SK-N-SH treated with all-trans-retinoic acid at 6 μM for 48 hours (cell line): ENCODE results near the gene PLAGL2.

Source experiments
- ATAC-seq: fragments of 200-7000 bp; cut with Tn5 transposase; 3 replicates; pipeline ENCODE4 v1.9.1; 2020; ENCODE audit warnings: mild to moderate bottlenecking, moderate library complexity
- ARNTL ChIP-seq: fragments of 450-650 bp; formaldehyde crosslinking; IDR thresholded peaks from 2 replicates; pipeline ENCODE4 v1.5.0; 2020; ENCODE audit warnings: low read depth, mild to moderate bottlenecking, moderate library complexity, borderline replicate concordance
- BACH2 ChIP-seq: fragments of 250-450 bp; sonication (Bioruptor Pico); IDR thresholded peaks from 2 replicates; pipeline ENCODE4 v1.9.0; 2021; ENCODE audit warnings: mild to moderate bottlenecking, borderline replicate concordance
- CREB5 ChIP-seq: fragments of 250-450 bp; sonication (Bioruptor Pico); IDR thresholded peaks from 2 replicates; pipeline ENCODE4 v1.5.1; 2020; ENCODE audit warnings: low read depth, mild to moderate bottlenecking, moderate library complexity
- CSDC2 ChIP-seq: fragments of 250-450 bp; sonication (Bioruptor Pico); IDR thresholded peaks from 2 replicates; pipeline ENCODE4 v1.5.0; 2020; ENCODE audit warnings: mild to moderate bottlenecking, moderate library complexity
- ESRRG ChIP-seq: fragments of 250-450 bp; sonication (Bioruptor Pico); IDR thresholded peaks from 2 replicates; pipeline ENCODE4 v1.6.1; 2021; ENCODE audit warnings: mild to moderate bottlenecking
- GLIS3 ChIP-seq: fragments of 250-450 bp; sonication (Bioruptor Pico); IDR thresholded peaks from 2 replicates; pipeline ENCODE4 v1.5.0; 2020; ENCODE audit warnings: mild to moderate bottlenecking, moderate library complexity
- ISL1 ChIP-seq: fragments of 250-450 bp; sonication (Bioruptor Pico); IDR thresholded peaks from 2 replicates; pipeline ENCODE4 v2.1.2; 2022; ENCODE audit warnings: mild to moderate bottlenecking, moderate library complexity
- OSR1 ChIP-seq: fragments of 250-450 bp; sonication (Bioruptor Pico); IDR thresholded peaks from 2 replicates; pipeline ENCODE4 v1.8.0; 2022; ENCODE audit warnings: moderate library complexity, mild to moderate bottlenecking, inconsistent platforms
- PATZ1 ChIP-seq: fragments of 250-450 bp; sonication (Bioruptor Pico); IDR thresholded peaks from 2 replicates; pipeline ENCODE4 v1.8.0; 2020; ENCODE audit warnings: mild to moderate bottlenecking, moderate library complexity, borderline replicate concordance
- POU6F1 ChIP-seq: fragments of 250-450 bp; sonication (Bioruptor Pico); IDR thresholded peaks from 2 replicates; pipeline ENCODE4 v1.8.0; 2021; ENCODE audit warnings: low read depth, mild to moderate bottlenecking, moderate library complexity, borderline replicate concordance
- PPARA ChIP-seq: fragments of 250-450 bp; sonication (Bioruptor Pico); IDR thresholded peaks from 2 replicates; pipeline ENCODE4 v1.5.0; 2020; ENCODE audit warnings: mild to moderate bottlenecking, borderline replicate concordance
- RARB ChIP-seq: fragments of 250-450 bp; sonication (Bioruptor Pico); IDR thresholded peaks from 2 replicates; pipeline ENCODE4 v1.8.0; 2021; ENCODE audit warnings: mild to moderate bottlenecking, moderate library complexity
- SNAI2 ChIP-seq: fragments of 250-450 bp; sonication (Bioruptor Pico); IDR thresholded peaks from 2 replicates; pipeline ENCODE4 v1.5.0; 2020; ENCODE audit warnings: mild to moderate bottlenecking, moderate library complexity
- TCF4 ChIP-seq: fragments of 250-450 bp; sonication (Bioruptor Pico); IDR thresholded peaks from 2 replicates; pipeline ENCODE4 v1.8.0; 2021; ENCODE audit warnings: mild to moderate bottlenecking, moderate library complexity, borderline replicate concordance
- TOX ChIP-seq: fragments of 250-450 bp; sonication (Bioruptor Pico); IDR thresholded peaks from 2 replicates; pipeline ENCODE4 v1.8.0; 2021; ENCODE audit warnings: mild to moderate bottlenecking, moderate library complexity, borderline replicate concordance
- TSHZ2 ChIP-seq: fragments of 250-450 bp; sonication (Bioruptor Pico); IDR thresholded peaks from 2 replicates; pipeline ENCODE4 v1.5.0; 2020; ENCODE audit warnings: mild to moderate bottlenecking, moderate library complexity
- ZC3H10 ChIP-seq: fragments of 250-450 bp; sonication (Bioruptor Pico); IDR thresholded peaks from 2 replicates; pipeline ENCODE4 v1.5.1; 2021; ENCODE audit warnings: mild to moderate bottlenecking, moderate library complexity
- ZFP3 ChIP-seq: fragments of 250-450 bp; sonication (Bioruptor Pico); IDR thresholded peaks from 2 replicates; pipeline ENCODE4 v1.5.0; 2020; ENCODE audit warnings: mild to moderate bottlenecking, moderate library complexity
- ZFP30 ChIP-seq: fragments of 450-650 bp; formaldehyde crosslinking; IDR thresholded peaks from 2 replicates; pipeline ENCODE4 v1.5.0; 2022; ENCODE audit warnings: mild to moderate bottlenecking, moderate library complexity
- ZNF565 ChIP-seq: fragments of 450-650 bp; formaldehyde crosslinking; conservative IDR thresholded peaks from 2 replicates; pipeline ENCODE4 v1.5.0; 2020; ENCODE audit warnings: low read depth, mild to moderate bottlenecking, moderate library complexity
- ZNF70 ChIP-seq: fragments of 450-650 bp; formaldehyde crosslinking; IDR thresholded peaks from 2 replicates; pipeline ENCODE4 v1.5.0; 2020; ENCODE audit warnings: mild to moderate bottlenecking, moderate library complexity
- ZNF8 ChIP-seq: fragments of 450-650 bp; formaldehyde crosslinking; IDR thresholded peaks from 2 replicates; pipeline ENCODE4 v1.5.0; 2020; ENCODE audit warnings: mild to moderate bottlenecking, moderate library complexity
- TF ChIP-seq, protein P1 (sequence below): fragments of 250-450 bp; sonication (Bioruptor Pico); IDR thresholded peaks from 2 replicates; pipeline ENCODE4 v1.5.1; 2021; ENCODE audit warnings: mild to moderate bottlenecking, moderate library complexity

PLAGL2 gene

DNA sequence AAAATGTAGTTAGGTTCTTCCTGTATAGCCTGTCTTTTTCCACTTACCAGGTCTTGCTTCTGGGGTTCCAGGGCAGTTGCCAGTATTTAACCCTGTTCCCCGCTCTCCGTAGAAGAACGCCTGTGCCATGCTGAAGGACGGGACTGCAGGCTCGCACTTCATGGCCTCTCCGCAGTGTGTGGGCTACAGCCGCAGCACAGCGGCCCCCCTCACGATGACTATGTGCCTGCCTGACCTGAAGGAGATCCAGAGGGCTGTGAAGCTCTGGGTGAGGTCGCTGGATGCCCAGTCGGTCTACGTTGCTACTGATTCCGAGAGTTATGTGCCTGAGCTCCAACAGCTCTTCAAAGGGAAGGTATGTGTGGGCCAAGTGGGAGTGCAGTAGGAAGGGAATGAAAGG lies 23.2 kb upstream of the PLAGL2 start:
- no peak for ATAC-seq
- TF ChIP-seq ESRRG (CRISPR knock-in tag) (no peak), TOX (CRISPR knock-in tag) (no peak), ZFP3 (no peak), GLIS3 (CRISPR knock-in tag) (no peak), CSDC2 (CRISPR knock-in tag) (no peak), PPARA (no peak), BACH2 (CRISPR knock-in tag) (no peak), CREB5 (CRISPR knock-in tag) (no peak), RARB (CRISPR knock-in tag) (no peak), ZNF565 (CRISPR knock-in tag) (no peak), ISL1 (CRISPR knock-in tag) (no peak), ZNF8 (CRISPR knock-in tag) (no peak), PATZ1 (no peak), ZNF70 (no peak), TSHZ2 (CRISPR knock-in tag) (no peak), SNAI2 (CRISPR knock-in tag) (no peak), ZFP30 (CRISPR knock-in tag) (no peak), ZC3H10 (CRISPR knock-in tag) (no peak), OSR1 (CRISPR knock-in tag) (no peak)

- TF ChIP-seq POU6F1 = no peak
- TF ChIP-seq PPARA = no peak
- TF ChIP-seq BACH2 (CRISPR knock-in tag) = no peak
- TF ChIP-seq ZNF565 (CRISPR knock-in tag) = no peak
- TF ChIP-seq ZC3H10 (CRISPR knock-in tag) = no peak
- no peak for TF ChIP-seq TOX (CRISPR knock-in tag)
- no peak for TF ChIP-seq ZFP30 (CRISPR knock-in tag)
- TF ChIP-seq GLIS3 (CRISPR knock-in tag) = no peak
- no peak for TF ChIP-seq CREB5 (CRISPR knock-in tag)
- TF ChIP-seq, protein P1, sequence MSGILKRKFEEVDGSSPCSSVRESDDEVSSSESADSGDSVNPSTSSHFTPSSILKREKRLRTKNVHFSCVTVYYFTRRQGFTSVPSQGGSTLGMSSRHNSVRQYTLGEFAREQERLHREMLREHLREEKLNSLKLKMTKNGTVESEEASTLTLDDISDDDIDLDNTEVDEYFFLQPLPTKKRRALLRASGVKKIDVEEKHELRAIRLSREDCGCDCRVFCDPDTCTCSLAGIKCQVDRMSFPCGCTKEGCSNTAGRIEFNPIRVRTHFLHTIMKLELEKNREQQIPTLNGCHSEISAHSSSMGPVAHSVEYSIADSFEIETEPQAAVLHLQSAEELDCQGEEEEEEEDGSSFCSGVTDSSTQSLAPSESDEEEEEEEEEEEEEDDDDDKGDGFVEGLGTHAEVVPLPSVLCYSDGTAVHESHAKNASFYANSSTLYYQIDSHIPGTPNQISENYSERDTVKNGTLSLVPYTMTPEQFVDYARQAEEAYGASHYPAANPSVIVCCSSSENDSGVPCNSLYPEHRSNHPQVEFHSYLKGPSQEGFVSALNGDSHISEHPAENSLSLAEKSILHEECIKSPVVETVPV = no peak
- no peak for TF ChIP-seq ZFP3
- TF ChIP-seq ESRRG (CRISPR knock-in tag) = no peak
- no peak for TF ChIP-seq ZNF70
- TF ChIP-seq TSHZ2 (CRISPR knock-in tag) = no peak
- no peak for TF ChIP-seq ZNF8 (CRISPR knock-in tag)
- no peak for TF ChIP-seq RARB (CRISPR knock-in tag)
- TF ChIP-seq TCF4 (CRISPR knock-in tag) = no peak
- no peak for TF ChIP-seq SNAI2 (CRISPR knock-in tag)
- no peak for TF ChIP-seq ARNTL (CRISPR knock-in tag)
- TF ChIP-seq, all 23 proteins: peak for 0
- no peak for ATAC-seq
These were observed 21.8 kb upstream of the PLAGL2 start for GRCh38 chr20:32229251-32229747.
